Esophagus muscularis mucosa (tissue), 4 donors: Measurements from ENCODE around the gene CCNG2. TPM values are rescaled to one million over a fixed set of nuclear protein-coding genes. Genes with fewer than 3 reads are reported as not detected.

ENCODE experiments used
- DNase-seq: peaks from one replicate; pipeline ENCODE4 v3.0.0-alpha.2; 2017; ENCODE audit errors: extremely low spot score
- H3K27ac ChIP-seq, 4 donors: fragments of 200-600 bp; sonication (generic); replicated peaks in 1 of 4; 1 replicate in 3 of 4; 2 replicates in 1 of 4; pipeline ENCODE4 v1.5.1; 2016 to 2019; ENCODE audit warnings: mild to moderate bottlenecking in 1 of 4
- H3K27me3 ChIP-seq, 4 donors: fragments of 200-600 bp; sonication (generic); one replicate each; pipeline versions ENCODE4 v1.5.1 to v1.6.0; 2016 to 2019
- H3K36me3 ChIP-seq, 4 donors: fragments of 200-600 bp; sonication (generic); one replicate each; pipeline ENCODE4 v1.5.1; 2016 to 2019
- H3K4me1 ChIP-seq, 4 donors: fragments of 200-600 bp; sonication (generic); one replicate each; pipeline ENCODE4 v1.5.1; 2016 to 2019
- H3K4me3 ChIP-seq, 4 donors: fragments of 200-600 bp; sonication (generic); 1 replicate in 2 of 4; 2 replicates in 2 of 4; pipeline ENCODE4 v1.5.1; 2016 to 2019; ENCODE audit warnings: mild to moderate bottlenecking in 4 of 4, moderate library complexity in 1 of 4
- H3K9me3 ChIP-seq, 4 donors: fragments of 200-600 bp; sonication (generic); 1 replicate in 3 of 4; 2 replicates in 1 of 4; pipeline ENCODE4 v1.5.1; 2016 to 2019
- CTCF ChIP-seq, 3 experiments: fragments of 200-600 bp in 2 of 3; fragments of 450-650 bp in 1 of 3; sonication (generic) in 2 of 3; IDR thresholded peaks; one replicate each; pipeline ENCODE4 v1.5.1; 2017 to 2019; ENCODE audit warnings: antibody characterized with exemption in 3 of 3, mild to moderate bottlenecking in 2 of 3, moderate library complexity in 1 of 3
- EP300 ChIP-seq: sonication (generic); formaldehyde crosslinking; IDR thresholded peaks from one replicate; pipeline ENCODE4 v1.6.1; 2017; ENCODE audit warnings: antibody characterized with exemption
- POLR2A ChIP-seq: fragments of 450-650 bp; IDR thresholded peaks from one replicate; pipeline ENCODE4 v1.6.1; 2017; ENCODE audit warnings: antibody characterized with exemption, moderate library complexity, mild to moderate bottlenecking, low read depth
- POLR2AphosphoS5 ChIP-seq, 2 donors: sonication (generic); formaldehyde crosslinking; IDR thresholded peaks; one replicate each; pipeline ENCODE4 v1.6.1; 2017; ENCODE audit warnings: antibody characterized with exemption in 2 of 2
- WGBS: methylation state at CpG from one replicate; pipeline ENCODE4 v1.1.5; 2018; 5-methylcytosine and 5-hydroxymethylcytosine counted together
- intact Hi-C: fragments of 100-400 bp; cut with DNase I; formaldehyde crosslinking; loops from one replicate; pipeline ENCODE4 v1.15.1; 2023
- total RNA-seq, 4 donors: library from RNA; depleted of rRNA; stranded (reverse); fragments of >200 nt; gene quantifications; one replicate each; pipeline versions ENCODE4 v1.1.0 to v1.2.1, GENCODE V29; 2016

Gene CCNG2
- total RNA-seq, 4 donors from 2014 or later, result 25.7 to 33.3 (median 26.2) TPM

GRCh38 chr4:77146186-77147078 lies 10.6 kb upstream of the CCNG2 start:
- H3K4me1 ChIP-seq, result no peaks in the 10 kb centered on the region
- TF ChIP-seq POLR2AphosphoS5 (IDR thresholded peaks at IDR 0.05) (no peak), EP300 (no peak), CTCF (IDR thresholded peaks at IDR 0.05) (no peak), POLR2A (no peak)
- H3K27ac ChIP-seq, result no peak overlapping the region
- no peak for DNase-seq
- peaks cover 0 to 5% (median 0%) of the 10 kb centered on the region in 4 donors for H3K27me3 ChIP-seq
- no peaks in the 10 kb centered on the region for H3K36me3 ChIP-seq
- intact Hi-C loops, result no loop called here
- WGBS, result 82% methylated on average over 3 of the region's 3 CpGs
- no peaks in the 10 kb centered on the region for H3K9me3 ChIP-seq
- no peak overlapping the region for H3K4me3 ChIP-seq

- Histone ChIP-seq H3K36me3 (no peaks in the 10 kb centered on the region), H3K27ac (no peak overlapping the region), H3K4me1 (no peaks in the 10 kb centered on the region), H3K27me3 (peaks cover 0 to 5% (median 0%) of the 10 kb centered on the region in 4 donors), H3K9me3 (no peaks in the 10 kb centered on the region), H3K4me3 (no peak overlapping the region)
- 81% methylated on average over 5 of the region's 5 CpGs for WGBS
- TF ChIP-seq CTCF (IDR thresholded peaks at IDR 0.05) (no peak), EP300 (no peak), POLR2A (no peak), POLR2AphosphoS5 (IDR thresholded peaks at IDR 0.05) (no peak)
- intact Hi-C loops, result no loop called here
- DNase-seq, result no peak
These were observed 9.8 kb upstream of the CCNG2 start for GRCh38 chr4:77147079-77147782.

- no peaks in the 10 kb centered on the region for H3K4me1 ChIP-seq
- intact Hi-C loops, result no loop called here
- H3K9me3 ChIP-seq, result no peaks in the 10 kb centered on the region
- WGBS, result 80% methylated on average over 2 of the region's 2 CpGs
- TF ChIP-seq CTCF (IDR thresholded peaks at IDR 0.05) (no peak), POLR2A (no peak), POLR2AphosphoS5 (IDR thresholded peaks at IDR 0.05) (no peak), EP300 (no peak)
- no peak overlapping the region for H3K27ac ChIP-seq
- peaks cover 0 to 5% (median 0%) of the 10 kb centered on the region in 4 donors for H3K27me3 ChIP-seq
- H3K36me3 ChIP-seq, result no peaks in the 10 kb centered on the region
- no peak overlapping the region for H3K4me3 ChIP-seq
- no peak for DNase-seq
These were observed 8.9 kb upstream of the CCNG2 start for GRCh38 chr4:77148078-77148477.

GRCh38 chr4:77149789-77150188 lies 7.2 kb upstream of the CCNG2 start:
- H3K4me3 ChIP-seq, result no peak overlapping the region
- intact Hi-C loops, result no loop called here
- TF ChIP-seq EP300 (no peak), POLR2AphosphoS5 (IDR thresholded peaks at IDR 0.05) (no peak), POLR2A (no peak), CTCF (IDR thresholded peaks at IDR 0.05) (no peak)
- H3K4me1 ChIP-seq, result no peaks in the 10 kb centered on the region
- no peak for DNase-seq
- 92% methylated on average over 1 of the region's 1 CpG for WGBS
- no peaks in the 10 kb centered on the region for H3K9me3 ChIP-seq
- H3K27ac ChIP-seq, result no peak overlapping the region
- peaks cover 0 to 5% (median 0%) of the 10 kb centered on the region in 4 donors for H3K27me3 ChIP-seq
- H3K36me3 ChIP-seq, result no peaks in the 10 kb centered on the region
